GM23248 (cell line): Measurements from ENCODE around the gene CRISPLD2. TPM values are rescaled to one million over a fixed set of nuclear protein-coding genes. Genes with fewer than 3 reads are reported as not detected.
"Not testable (repeated sequence)": the region's sequence is repeated elsewhere in the genome, so short reads cannot be mapped to it uniquely, and the experiment has no call there.

Source experiments
- DNase-seq: peaks from one replicate; pipeline ENCODE4 v3.0.0-alpha.2; 2015
- H2AFZ ChIP-seq: fragments of 200-600 bp; sonication (generic); 2 replicates; pipeline ENCODE4 v1.6.1; 2016; ENCODE audit warnings: antibody characterized with exemption
- H3F3A ChIP-seq: fragments of 200-600 bp; sonication (generic); 2 replicates; pipeline ENCODE4 v1.6.1; 2016; ENCODE audit warnings: mild to moderate bottlenecking, antibody characterized with exemption, mixed run types; ENCODE audit not compliant: insufficient read depth
- H3K27ac ChIP-seq: fragments of 200-600 bp; sonication (generic); 2 replicates; pipeline ENCODE4 v1.5.1; 2016; ENCODE audit warnings: mild to moderate bottlenecking
- H3K27me3 ChIP-seq: fragments of 200-600 bp; sonication (generic); replicated peaks from 2 replicates; pipeline ENCODE4 v1.6.1; 2016; ENCODE audit warnings: mild to moderate bottlenecking; ENCODE audit not compliant: insufficient read depth
- H3K36me3 ChIP-seq: fragments of 200-600 bp; sonication (generic); 2 replicates; pipeline ENCODE4 v1.6.1; 2016; ENCODE audit warnings: low read depth, mild to moderate bottlenecking
- H3K4me1 ChIP-seq: fragments of 200-600 bp; sonication (generic); 2 replicates; pipeline ENCODE4 v1.6.1; 2016; ENCODE audit warnings: mild to moderate bottlenecking; ENCODE audit not compliant: insufficient read depth
- H3K4me2 ChIP-seq: fragments of 200-600 bp; sonication (generic); one replicate; pipeline ENCODE4 v1.6.1; 2016; ENCODE audit warnings: mild to moderate bottlenecking; ENCODE audit not compliant: unreplicated experiment
- H3K4me3 ChIP-seq: fragments of 200-600 bp; sonication (generic); 2 replicates; pipeline ENCODE4 v1.5.1; 2016; ENCODE audit warnings: mild to moderate bottlenecking
- H3K79me2 ChIP-seq: fragments of 200-600 bp; sonication (generic); 2 replicates; pipeline ENCODE4 v1.6.1; 2016; ENCODE audit warnings: mild to moderate bottlenecking; ENCODE audit not compliant: insufficient read depth
- H3K9ac ChIP-seq: fragments of 200-600 bp; sonication (generic); 2 replicates; pipeline ENCODE4 v1.6.1; 2016; ENCODE audit warnings: mild to moderate bottlenecking
- H3K9me2 ChIP-seq: fragments of 200-600 bp; sonication (generic); 2 replicates; pipeline ENCODE4 v1.6.1; 2016; ENCODE audit warnings: mixed run types, mild to moderate bottlenecking, moderate library complexity; ENCODE audit not compliant: insufficient read depth
- H3K9me3 ChIP-seq: fragments of 200-600 bp; sonication (generic); one replicate; pipeline ENCODE4 v1.6.1; 2017; ENCODE audit warnings: low read depth
- H4K20me1 ChIP-seq: fragments of 200-600 bp; sonication (generic); 2 replicates; pipeline ENCODE4 v1.6.0; 2016; ENCODE audit not compliant: insufficient read depth
- EZH2 ChIP-seq: fragments of 200-600 bp; sonication (generic); IDR thresholded peaks from 2 replicates; pipeline ENCODE4 v1.6.1; 2018; ENCODE audit warnings: antibody characterized with exemption, mild to moderate bottlenecking; ENCODE audit not compliant: insufficient read depth, poor library complexity, severe bottlenecking
- EZH2phosphoT487 ChIP-seq: fragments of 200-600 bp; sonication (generic); IDR thresholded peaks from 2 replicates; pipeline ENCODE4 v1.6.1; 2018; ENCODE audit warnings: antibody characterized with exemption, moderate library complexity, mild to moderate bottlenecking, low read depth; ENCODE audit not compliant: insufficient read depth
- WGBS, 2 experiments: methylation state at CpG; one replicate each; pipeline ENCODE4 v1.1.6; 2015 to 2017; ENCODE audit warnings: low lambda C conversion rate in 2 of 2, low coverage in 1 of 2; ENCODE audit errors: missing lambda C conversion rate in 2 of 2; 5-methylcytosine and 5-hydroxymethylcytosine counted together
- in situ Hi-C: fragments of 300-500 bp; cut with MboI; formaldehyde crosslinking; loops from 2 replicates; pipeline ENCODE4 v1.15.0; 2020
- polyA plus RNA-seq: library from polyadenylated mRNA; unstranded; fragments of >200 nt; fragmentation: Nextera tagmentation; extraction: Ambion mirVana; gene quantifications from 2 replicates; pipeline ENCODE4 v1.2.1, GENCODE V29; 2016
- total RNA-seq: library from RNA; depleted of rRNA; stranded (reverse); fragments of >200 nt; shearing (Covaris generic); gene quantifications from 2 replicates; pipeline ENCODE4 v1.2.3, GENCODE V29; 2014

CRISPLD2 gene
- total and polyA plus RNA-seq, 2 experiments from 2014 or later, result 21.5 to 36.3 TPM

DNA sequence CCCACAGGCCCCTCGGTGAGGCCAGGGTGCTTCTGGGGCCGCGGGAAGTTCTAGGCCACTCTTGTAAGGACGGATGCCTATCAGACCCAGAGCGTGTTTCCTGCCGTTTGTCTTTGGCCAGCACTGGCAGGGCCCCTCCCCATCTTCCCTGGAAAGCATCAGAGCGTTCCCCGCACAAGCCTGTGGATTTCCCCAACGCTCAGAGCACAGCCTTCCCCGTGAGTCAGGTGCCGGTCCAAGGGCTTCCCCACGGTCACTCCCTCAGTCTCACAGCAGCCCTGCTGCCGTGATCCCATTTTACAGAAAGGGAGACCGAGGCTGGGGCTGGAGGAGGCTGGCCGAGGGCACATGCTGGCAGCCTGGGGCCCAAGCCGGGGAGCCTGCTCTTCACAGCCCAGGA, 33.7 kb downstream of the CRISPLD2 start:
- no peak for TF ChIP-seq EZH2
- no peak for TF ChIP-seq EZH2phosphoT487
- WGBS, 2 experiments, result 80 to 85% methylated on average over 16 of the region's 16 CpGs
- H3K36me3 ChIP-seq, result no peaks in the 10 kb centered on the region; the same call in 1 of the 2 replicates

DNA sequence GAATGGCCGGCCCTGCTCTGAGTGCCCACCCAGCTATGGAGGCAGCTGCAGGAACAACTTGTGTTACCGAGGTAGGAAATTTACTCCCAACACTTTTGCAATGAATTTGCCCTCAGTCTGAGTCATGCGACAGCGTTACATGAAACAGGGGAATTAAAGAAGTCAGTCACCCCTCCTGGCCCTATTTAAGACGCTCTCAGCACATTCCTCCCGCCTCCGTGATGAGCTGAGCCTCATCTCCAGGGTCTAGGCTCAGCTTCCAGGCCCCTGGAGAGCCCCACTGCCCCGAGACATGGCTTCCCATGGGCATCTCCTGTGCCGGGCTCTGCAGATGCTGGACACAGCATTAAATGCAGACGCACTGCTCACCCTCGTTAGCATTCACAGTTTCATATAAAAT, 35.0 kb downstream of the CRISPLD2 start:
- Histone ChIP-seq H3K27ac (no peak overlapping the region), H3K9me2 (no peaks in the 10 kb centered on the region), H2AFZ (no peak overlapping the region), H3K4me1 (0 out of 2 replicates have a peak, but pooled peaks cover 8% of the 10 kb centered on the region), H3K27me3 (no peaks in the 10 kb centered on the region), H3K4me3 (no peak overlapping the region), H4K20me1 (no peaks in the 10 kb centered on the region), H3F3A (peaks cover 7% of the 10 kb centered on the region; the same call in 1 of the 2 replicates), H3K9me3 (no peaks in the 10 kb centered on the region), H3K79me2 (no peaks in the 10 kb centered on the region), H3K4me2 (no peak overlapping the region), H3K9ac (no peak overlapping the region), H3K36me3 (no peaks in the 10 kb centered on the region; the same call in 1 of the 2 replicates)
- in situ Hi-C loops, result no loop called here
- no peak for DNase-seq
- 80 to 82% methylated on average over 11 of the region's 11 CpGs for WGBS, 2 experiments
- TF ChIP-seq EZH2 (no peak), EZH2phosphoT487 (no peak)

More for the DNA sequence above, 33.7 kb downstream of the CRISPLD2 start:
- Histone ChIP-seq H3K27me3 (no peaks in the 10 kb centered on the region), H3K4me3 (no peak overlapping the region), H3K9ac (no peak overlapping the region), H3K9me3 (no peaks in the 10 kb centered on the region), H4K20me1 (no peaks in the 10 kb centered on the region), H2AFZ (no peak overlapping the region), H3K4me1 (0 out of 2 replicates have a peak, but pooled peaks cover 8% of the 10 kb centered on the region), H3K4me2 (no peak overlapping the region), H3K9me2 (no peaks in the 10 kb centered on the region), H3K79me2 (no peaks in the 10 kb centered on the region), H3K27ac (no peak overlapping the region), H3F3A (peaks cover 7% of the 10 kb centered on the region; the same call in 1 of the 2 replicates)
- DNase-seq, result no peak
- in situ Hi-C loops, result no loop called here

DNA sequence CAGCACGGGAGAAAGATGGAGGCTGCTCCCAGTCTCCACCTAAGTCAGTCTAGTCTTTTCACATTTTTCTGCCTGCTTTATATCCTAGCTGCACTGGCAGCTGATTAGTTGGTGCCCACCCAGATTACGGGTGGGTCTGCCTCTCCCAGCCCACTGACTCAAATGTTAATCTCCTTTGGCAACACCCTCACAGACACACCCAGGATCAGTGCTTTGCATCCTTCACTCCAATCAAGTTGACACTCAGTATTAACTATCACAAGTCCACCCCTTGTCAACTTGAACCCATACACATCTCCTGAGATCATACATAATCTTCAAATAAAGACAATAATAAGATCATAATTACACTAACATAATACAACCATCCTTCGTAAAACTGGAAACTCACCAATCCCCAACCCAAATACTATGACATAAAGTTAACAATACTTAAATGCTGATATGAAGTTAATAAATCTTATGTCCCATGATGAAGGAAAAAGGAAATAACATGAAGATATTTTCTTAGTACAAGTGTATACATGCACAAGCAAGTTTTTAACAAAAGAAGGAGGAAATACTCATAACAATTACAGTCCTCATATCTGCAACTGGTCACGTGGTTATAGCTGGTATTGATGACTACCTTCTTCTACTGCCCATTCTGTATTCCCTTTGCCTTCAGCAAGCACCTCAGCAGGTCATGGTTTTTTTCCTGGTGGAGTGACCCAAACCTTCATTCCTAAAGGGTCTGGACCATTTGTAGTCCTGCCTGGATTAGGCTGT, 35.8 kb downstream of the CRISPLD2 start:
- 79 to 84% methylated on average over 4 of the region's 4 CpGs for WGBS, 2 experiments
- H3K27ac ChIP-seq, H3F3A ChIP-seq, H3K9ac ChIP-seq, H3K4me2 ChIP-seq, DNase-seq, H3K9me3 ChIP-seq, H3K4me3 ChIP-seq, H4K20me1 ChIP-seq, H3K27me3 ChIP-seq, H3K4me1 ChIP-seq, H3K9me2 ChIP-seq, in situ Hi-C loops, H3K36me3 ChIP-seq, H2AFZ ChIP-seq, H3K79me2 ChIP-seq: not testable (repeated sequence)

DNA sequence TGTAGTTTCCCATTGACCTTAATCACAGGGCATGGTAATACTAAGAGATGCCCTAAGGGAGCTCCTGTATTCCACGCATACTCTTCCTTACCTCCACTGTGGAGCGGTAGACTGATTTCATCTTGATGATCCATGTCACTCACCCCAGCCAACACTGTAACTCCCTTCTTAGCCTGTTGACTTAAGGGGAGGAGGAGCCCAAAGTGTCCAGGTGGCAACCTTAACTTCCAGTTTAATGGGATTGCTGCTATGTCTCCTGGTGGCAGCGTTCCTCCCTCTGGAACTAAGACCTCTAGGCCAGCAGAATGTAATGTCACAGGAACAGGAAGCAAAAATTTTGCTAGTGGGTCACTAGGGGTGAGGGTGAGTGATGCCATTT, 36.4 kb downstream of the CRISPLD2 start:
- H3K9ac ChIP-seq, H3K79me2 ChIP-seq, H3K4me3 ChIP-seq, H3K27me3 ChIP-seq, H3K9me2 ChIP-seq, DNase-seq, H3K36me3 ChIP-seq, H3K4me2 ChIP-seq, H3K4me1 ChIP-seq, H2AFZ ChIP-seq, H3K27ac ChIP-seq, H3K9me3 ChIP-seq, H4K20me1 ChIP-seq, H3F3A ChIP-seq, in situ Hi-C loops: not testable (repeated sequence)
- 98 to 100% methylated on average over 3 of the region's 3 CpGs for WGBS, 2 experiments

DNA sequence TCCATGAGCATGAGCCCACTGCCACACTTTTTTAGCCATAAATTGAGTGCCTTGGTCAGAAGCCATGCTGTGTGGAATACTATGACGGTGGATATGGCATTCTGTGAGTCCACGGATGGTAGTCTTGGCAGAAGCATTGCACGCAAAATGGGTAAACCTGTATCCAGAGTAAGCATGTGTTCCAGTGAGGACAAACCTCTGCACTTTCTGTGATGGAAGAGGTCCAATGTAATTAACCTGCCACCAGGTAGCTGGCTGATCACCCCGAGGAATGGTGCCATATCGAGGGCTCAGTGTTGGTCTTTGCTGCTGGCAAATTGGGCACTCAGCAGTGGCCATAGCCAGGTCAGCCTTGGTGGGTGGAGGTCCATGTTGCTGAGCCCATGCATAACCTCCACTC, 37.0 kb downstream of the CRISPLD2 start:
- 95 to 98% methylated on average over 5 of the region's 5 CpGs for WGBS, 2 experiments
- DNase-seq, H3K4me3 ChIP-seq, H3K27me3 ChIP-seq, in situ Hi-C loops, H3K36me3 ChIP-seq, H3K9ac ChIP-seq, H3F3A ChIP-seq, H3K4me2 ChIP-seq, H3K9me3 ChIP-seq, H3K4me1 ChIP-seq, H3K79me2 ChIP-seq, H2AFZ ChIP-seq, H3K27ac ChIP-seq, H4K20me1 ChIP-seq, H3K9me2 ChIP-seq: not testable (repeated sequence)
